ENCODE results near the gene AGAP9.
"Not testable (repeated sequence)": the region's sequence is repeated elsewhere in the genome, so short reads cannot be mapped to it uniquely, and the experiment has no call there.

Gene AGAP9

GRCh38 chr10:47457528-47457820 lies 66.0 kb downstream of the AGAP9 start:
- DNase-seq (ENCODE audit: low read depth, low spot score) = no peak

DNA sequence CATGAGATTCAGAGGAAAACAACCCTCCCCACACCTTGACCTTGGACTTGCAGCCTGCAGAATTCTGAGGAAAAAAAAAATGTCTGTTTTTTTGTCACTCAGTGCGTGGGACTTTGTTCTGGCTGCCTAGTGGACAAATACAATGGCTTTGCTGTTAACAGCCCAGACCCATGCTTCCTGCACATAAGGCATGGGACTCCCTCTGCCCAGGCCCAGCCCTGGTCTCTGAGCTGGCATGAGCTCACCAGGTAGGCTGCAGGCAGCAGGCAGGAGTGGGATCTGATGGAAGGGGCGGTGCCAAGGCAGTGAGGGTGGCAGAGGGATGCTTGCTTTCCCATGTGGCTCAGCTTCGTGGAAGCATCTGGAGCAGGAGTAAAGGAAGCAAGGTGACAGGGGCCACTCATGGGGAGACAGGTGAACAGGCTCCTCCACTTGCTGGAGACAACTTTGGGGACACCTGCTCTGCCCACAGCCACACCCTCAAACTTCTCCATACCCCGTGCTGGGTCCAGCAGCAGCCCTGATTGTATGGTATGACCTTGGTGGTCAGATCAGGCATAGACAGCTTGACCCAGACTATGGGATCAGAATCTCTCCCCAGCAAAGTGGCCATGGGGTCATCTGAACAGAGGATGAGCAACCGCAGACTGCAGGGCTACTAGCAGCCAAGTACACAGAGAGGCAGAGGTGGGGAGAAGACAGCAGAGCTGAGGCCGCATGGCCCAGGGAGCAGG lies 66.5 kb downstream of the AGAP9 start:
- DNase-seq (ENCODE audit: low read depth, low spot score) = no peak

GRCh38 chr10:47456079-47456785 lies 67.2 kb downstream of the AGAP9 start:
- no peak for DNase-seq (ENCODE audit: low read depth, low spot score)

DNA sequence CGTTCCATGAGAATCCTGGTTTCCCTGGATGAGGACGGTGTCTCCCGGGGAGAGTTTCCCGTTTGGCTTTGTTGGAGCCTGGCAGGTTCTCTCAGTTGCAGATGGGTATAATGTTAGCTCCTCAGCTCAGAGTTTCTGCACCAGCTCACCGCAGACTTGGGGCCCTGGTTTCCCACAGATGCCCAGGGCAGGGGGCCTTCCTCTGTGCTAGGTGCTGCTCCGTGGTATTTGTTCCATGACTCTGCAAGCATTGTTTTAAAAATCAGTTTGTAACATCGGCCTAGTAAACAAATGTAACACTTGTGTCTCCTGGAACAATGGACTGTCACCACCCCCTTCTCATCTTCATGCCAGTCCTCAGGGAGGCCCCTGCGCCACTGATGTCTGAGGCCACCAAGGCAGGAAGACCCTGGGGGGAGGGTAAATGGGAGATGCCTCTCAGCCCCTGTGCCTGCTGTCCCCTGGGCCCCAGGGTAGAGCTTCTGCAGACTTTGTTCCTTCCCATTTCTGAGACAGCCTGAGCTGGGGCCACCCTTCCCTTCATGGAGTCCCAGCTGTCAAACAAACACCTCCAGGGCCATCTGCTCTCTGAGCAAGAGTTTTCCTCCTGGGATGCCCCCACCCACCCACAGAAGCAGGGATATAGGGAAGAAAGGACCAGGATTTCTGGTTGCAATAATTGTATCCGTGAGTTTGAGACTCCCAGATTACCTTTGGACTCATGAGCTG lies 67.9 kb downstream of the AGAP9 start:
- DNase-seq (ENCODE audit: low read depth, low spot score) = not testable (repeated sequence)

- no peak for DNase-seq (ENCODE audit: low read depth, low spot score)
Measured at GRCh38 chr10:47454780-47455058, 68.7 kb downstream of the AGAP9 start.

DNA sequence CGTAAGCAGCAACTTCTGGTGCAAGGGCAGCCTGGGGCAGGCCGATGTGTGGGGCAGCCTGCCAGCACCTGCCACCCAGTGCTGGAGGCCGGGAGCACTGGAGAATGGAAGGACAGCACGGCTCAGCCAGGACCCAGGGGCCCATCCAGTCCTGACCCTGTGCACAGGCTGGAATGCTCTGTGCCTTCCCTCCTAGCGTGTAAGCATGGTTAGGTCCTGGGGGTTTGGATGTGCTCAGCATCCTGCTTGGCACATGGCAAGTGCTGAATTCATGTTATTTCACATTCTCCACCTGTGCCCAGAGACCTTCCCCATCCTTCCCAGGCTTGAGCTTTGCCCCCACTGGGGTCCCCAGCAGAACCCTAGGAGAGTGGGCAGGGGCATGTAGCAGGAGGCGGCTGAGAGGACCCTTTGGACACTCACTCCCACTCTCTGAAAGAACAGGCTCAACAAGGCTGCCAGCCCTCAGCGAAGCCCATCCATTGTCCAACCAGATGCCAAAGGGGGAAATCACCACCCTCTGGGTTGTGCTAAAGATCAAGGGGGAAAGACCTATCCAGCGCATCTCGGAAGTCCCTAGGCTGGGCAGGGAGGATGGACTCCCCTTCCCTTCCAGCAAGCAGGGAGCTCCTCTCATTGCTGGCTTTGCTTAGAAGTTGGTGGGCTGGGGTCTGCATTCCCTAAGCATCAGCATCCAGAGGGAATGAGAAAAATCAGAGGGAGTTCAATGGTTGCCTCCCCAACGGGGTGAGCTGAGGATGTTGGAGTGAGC lies 69.2 kb downstream of the AGAP9 start:
- no peak for DNase-seq (ENCODE audit: low read depth, low spot score)

GRCh38 chr10:47453141-47454007 lies 70.1 kb downstream of the AGAP9 start:
- no peak for DNase-seq (ENCODE audit: low read depth, low spot score)

DNA sequence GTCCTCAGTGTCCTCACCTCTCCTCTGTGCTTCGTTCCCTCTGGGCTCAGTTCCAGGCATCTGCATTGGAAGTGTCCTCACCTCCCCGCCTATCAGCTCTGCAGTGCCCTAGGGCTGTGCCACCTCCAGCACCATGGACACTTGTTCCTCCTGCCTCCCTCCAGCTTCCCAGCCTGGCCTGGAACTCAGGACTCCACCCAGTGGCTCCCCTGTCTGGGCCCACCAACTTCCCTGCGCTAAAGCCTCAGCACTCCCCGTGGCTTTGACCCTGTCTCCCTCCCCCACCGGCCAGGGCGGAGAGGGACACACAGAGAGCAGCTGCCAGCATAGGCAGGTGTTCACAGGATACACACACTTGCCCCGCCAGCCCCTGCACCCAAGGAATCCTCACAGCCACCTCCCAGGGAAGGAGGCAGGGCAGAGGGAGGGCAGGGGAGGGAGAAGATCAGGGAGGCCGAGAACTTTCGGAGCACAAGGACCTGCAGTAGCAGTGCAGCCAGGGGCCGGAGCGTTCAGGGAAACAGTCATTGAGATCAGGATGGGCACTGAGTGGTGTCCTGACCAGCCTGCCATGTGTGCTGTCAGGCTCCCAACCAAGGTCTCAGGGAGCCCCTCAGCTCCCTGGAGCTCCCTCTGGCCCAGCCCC lies 70.8 kb downstream of the AGAP9 start:
- DNase-seq (ENCODE audit: low read depth, low spot score) = no peak

GRCh38 chr10:47451998-47452494 lies 71.4 kb downstream of the AGAP9 start:
- no peak for DNase-seq (ENCODE audit: low read depth, low spot score)

All from smooth muscle cell of the brain vasculature (primary cell).